Vagina (tissue), 2 donors: Measurements from ENCODE around the gene APLF.

Source experiments
- POLR2A ChIP-seq, 2 donors: fragments of 450-650 bp; IDR thresholded peaks; one replicate each; pipeline ENCODE4 v1.6.1; 2017; ENCODE audit warnings: antibody characterized with exemption in 2 of 2, mild to moderate bottlenecking in 2 of 2, moderate library complexity in 2 of 2
- POLR2AphosphoS5 ChIP-seq, 2 donors: sonication (generic); formaldehyde crosslinking; IDR thresholded peaks; one replicate each; pipeline ENCODE4 v1.9.0; 2017; ENCODE audit warnings: antibody characterized with exemption in 2 of 2, mild to moderate bottlenecking in 2 of 2, low read depth in 1 of 2; ENCODE audit not compliant: insufficient read depth in 1 of 2
- TF ChIP-seq, protein P1 (sequence below), 3 experiments: fragments of 450-650 bp in 2 of 3; fragments of 200-600 bp in 1 of 3; sonication (generic) in 1 of 3; IDR thresholded peaks; one replicate each; pipeline ENCODE4 v1.5.1; 2017 to 2019; ENCODE audit warnings: antibody characterized with exemption in 3 of 3, mild to moderate bottlenecking in 2 of 3, moderate library complexity in 2 of 3

DNA sequence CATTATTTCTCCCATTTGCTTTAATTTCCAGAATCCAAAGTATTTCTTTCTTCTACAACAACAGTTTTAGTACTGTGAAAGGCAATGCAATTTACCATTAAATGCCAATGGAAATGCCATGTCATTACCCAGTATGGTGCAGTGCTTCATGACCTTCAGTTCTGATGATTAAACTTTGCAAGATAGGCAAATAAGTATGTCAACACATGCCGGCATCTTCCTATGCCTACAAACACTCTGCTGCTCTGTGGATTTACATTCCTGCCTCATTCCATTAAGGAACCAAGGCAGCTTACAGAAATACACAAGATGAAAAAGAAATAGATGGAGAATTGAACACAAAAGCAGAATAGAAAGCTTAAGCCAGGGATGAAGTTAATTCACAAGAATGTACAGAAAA lies 123.3 kb downstream of the APLF start:
- TF ChIP-seq, protein P1, sequence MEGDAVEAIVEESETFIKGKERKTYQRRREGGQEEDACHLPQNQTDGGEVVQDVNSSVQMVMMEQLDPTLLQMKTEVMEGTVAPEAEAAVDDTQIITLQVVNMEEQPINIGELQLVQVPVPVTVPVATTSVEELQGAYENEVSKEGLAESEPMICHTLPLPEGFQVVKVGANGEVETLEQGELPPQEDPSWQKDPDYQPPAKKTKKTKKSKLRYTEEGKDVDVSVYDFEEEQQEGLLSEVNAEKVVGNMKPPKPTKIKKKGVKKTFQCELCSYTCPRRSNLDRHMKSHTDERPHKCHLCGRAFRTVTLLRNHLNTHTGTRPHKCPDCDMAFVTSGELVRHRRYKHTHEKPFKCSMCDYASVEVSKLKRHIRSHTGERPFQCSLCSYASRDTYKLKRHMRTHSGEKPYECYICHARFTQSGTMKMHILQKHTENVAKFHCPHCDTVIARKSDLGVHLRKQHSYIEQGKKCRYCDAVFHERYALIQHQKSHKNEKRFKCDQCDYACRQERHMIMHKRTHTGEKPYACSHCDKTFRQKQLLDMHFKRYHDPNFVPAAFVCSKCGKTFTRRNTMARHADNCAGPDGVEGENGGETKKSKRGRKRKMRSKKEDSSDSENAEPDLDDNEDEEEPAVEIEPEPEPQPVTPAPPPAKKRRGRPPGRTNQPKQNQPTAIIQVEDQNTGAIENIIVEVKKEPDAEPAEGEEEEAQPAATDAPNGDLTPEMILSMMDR (IDR thresholded peaks at IDR 0.05) = no peak
- no peak for TF ChIP-seq POLR2A (IDR thresholded peaks at IDR 0.05)
- no peak for TF ChIP-seq POLR2AphosphoS5 (IDR thresholded peaks at IDR 0.05; ENCODE audit: insufficient read depth in 1 of 2, low read depth in 1 of 2)
